Measurements from ENCODE around the gene SLF2.
A peak's percentile ranks its signal among the peaks of the same experiment; 100 is the strongest.

GRCh38 chr10:100969187-100970075 lies 56.7 kb downstream of the SLF2 start, which contains the start of gene SEMA4G:
- TF ChIP-seq ZNF281 (CRISPR knock-in tag; IDR thresholded peaks at IDR 0.05) = no peak; the same call in 1 of the 2 replicates
- no peak; the same call in 1 of the 2 replicates for TF ChIP-seq FOXK1 (CRISPR knock-in tag; IDR thresholded peaks at IDR 0.05)
- peak; percentile 59; the same call in 1 of the 2 replicates for TF ChIP-seq CTCF (IDR thresholded peaks at IDR 0.05)
- no peak for TF ChIP-seq IRF2 (CRISPR knock-in tag; IDR thresholded peaks at IDR 0.05; ENCODE audit: borderline replicate concordance, low read depth)
- TF ChIP-seq, protein P1, sequence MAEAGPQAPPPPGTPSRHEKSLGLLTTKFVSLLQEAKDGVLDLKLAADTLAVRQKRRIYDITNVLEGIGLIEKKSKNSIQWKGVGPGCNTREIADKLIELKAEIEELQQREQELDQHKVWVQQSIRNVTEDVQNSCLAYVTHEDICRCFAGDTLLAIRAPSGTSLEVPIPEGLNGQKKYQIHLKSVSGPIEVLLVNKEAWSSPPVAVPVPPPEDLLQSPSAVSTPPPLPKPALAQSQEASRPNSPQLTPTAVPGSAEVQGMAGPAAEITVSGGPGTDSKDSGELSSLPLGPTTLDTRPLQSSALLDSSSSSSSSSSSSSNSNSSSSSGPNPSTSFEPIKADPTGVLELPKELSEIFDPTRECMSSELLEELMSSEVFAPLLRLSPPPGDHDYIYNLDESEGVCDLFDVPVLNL (CRISPR knock-in tag; IDR thresholded peaks at IDR 0.05; ENCODE audit: borderline replicate concordance, low read depth) = no peak
- TF ChIP-seq ESRRA (CRISPR knock-in tag; IDR thresholded peaks at IDR 0.05; ENCODE audit: borderline replicate concordance) = peak; percentile 58; the same call in 1 of the 2 replicates
- TF ChIP-seq ATF2 (CRISPR knock-in tag; IDR thresholded peaks at IDR 0.05; ENCODE audit: borderline replicate concordance, low read depth) = no peak
- no peak for TF ChIP-seq ELF4 (CRISPR knock-in tag; IDR thresholded peaks at IDR 0.05; ENCODE audit: low read depth)
- TF ChIP-seq ZNF512 (CRISPR knock-in tag; IDR thresholded peaks at IDR 0.05; ENCODE audit: borderline replicate concordance) = no peak

Measured in WTC11 (cell line).